ENCODE measurements around the gene CARM1.

DNA sequence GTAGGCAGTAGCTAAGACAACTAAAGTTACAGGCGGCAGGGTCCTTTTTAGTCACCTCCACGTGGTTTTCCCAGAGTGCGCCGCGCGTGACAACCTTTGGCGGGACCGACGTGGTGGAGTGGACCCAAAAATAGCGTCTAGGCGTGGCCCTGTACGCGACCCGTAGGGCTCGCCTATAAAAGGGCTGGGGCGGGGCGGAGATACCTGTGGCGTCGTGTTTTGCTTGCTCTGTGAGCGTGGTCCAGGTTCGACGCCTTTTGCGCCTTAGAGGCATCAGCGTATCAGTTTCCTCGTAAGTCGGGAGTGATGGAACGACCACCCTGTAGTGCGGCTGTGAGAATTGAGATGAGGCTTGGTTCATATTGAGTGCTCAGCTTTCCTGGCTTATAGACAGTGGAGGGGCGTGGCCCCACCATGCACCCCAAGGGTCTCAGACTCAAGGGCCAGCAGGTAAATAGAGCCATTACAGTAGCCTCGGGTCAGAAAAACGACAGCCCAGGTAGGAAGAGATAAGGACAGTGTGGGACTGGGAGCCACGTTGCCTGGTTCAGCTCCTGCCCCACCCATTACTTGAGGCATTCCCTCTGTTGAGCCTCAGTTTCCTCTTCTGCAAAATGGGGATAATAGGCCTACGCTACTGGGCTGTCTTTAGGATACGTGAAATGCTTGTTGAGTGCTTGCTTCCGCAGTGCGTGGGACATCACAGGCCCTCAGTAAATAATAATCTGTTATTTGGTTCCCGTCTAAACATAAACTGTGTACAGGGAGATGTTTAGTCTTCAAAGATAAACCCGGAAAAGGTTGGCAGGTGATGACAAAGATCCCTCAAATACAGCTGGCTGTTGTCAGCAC lies 34.6 kb upstream of the CARM1 start:
- TF ChIP-seq, protein P1, sequence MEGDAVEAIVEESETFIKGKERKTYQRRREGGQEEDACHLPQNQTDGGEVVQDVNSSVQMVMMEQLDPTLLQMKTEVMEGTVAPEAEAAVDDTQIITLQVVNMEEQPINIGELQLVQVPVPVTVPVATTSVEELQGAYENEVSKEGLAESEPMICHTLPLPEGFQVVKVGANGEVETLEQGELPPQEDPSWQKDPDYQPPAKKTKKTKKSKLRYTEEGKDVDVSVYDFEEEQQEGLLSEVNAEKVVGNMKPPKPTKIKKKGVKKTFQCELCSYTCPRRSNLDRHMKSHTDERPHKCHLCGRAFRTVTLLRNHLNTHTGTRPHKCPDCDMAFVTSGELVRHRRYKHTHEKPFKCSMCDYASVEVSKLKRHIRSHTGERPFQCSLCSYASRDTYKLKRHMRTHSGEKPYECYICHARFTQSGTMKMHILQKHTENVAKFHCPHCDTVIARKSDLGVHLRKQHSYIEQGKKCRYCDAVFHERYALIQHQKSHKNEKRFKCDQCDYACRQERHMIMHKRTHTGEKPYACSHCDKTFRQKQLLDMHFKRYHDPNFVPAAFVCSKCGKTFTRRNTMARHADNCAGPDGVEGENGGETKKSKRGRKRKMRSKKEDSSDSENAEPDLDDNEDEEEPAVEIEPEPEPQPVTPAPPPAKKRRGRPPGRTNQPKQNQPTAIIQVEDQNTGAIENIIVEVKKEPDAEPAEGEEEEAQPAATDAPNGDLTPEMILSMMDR (IDR thresholded peaks at IDR 0.05), result no peak
- TF ChIP-seq POLR2A (IDR thresholded peaks at IDR 0.05), result no peak

Measured in prostate gland (tissue), 2 donors.